OCI-LY7 (cell line): Measurements from ENCODE around the gene AREL1. TPM values are rescaled to one million over a fixed set of nuclear protein-coding genes. Genes with fewer than 3 reads are reported as not detected.

Source experiments
- BruUV-seq: library from RNA; stranded (reverse); fragments of 400-500 nt; replicated peaks from 2 replicates; lab custom pipeline; 2021; lab: Mats Ljungman, UMichigan
- CTCF ChIA-PET: fragments of 300-600 bp; sonication (Branson Sonifier 250); formaldehyde crosslinking; loops from one replicate; lab custom pipeline; 2022; ENCODE audit warnings: antibody characterized with exemption; ENCODE audit not compliant: unreplicated experiment; lab: Charles Lee
- POLR2A ChIA-PET: fragments of 300-600 bp; sonication (Branson Sonifier 250); formaldehyde crosslinking; loops from one replicate; lab custom pipeline; 2022; ENCODE audit warnings: antibody characterized with exemption; lab: Charles Lee
- DNase-seq: peaks from one replicate; pipeline ENCODE4 v3.0.0-alpha.2; 2015; ENCODE audit warnings: low spot score
- H2AFZ ChIP-seq: fragments of 200-600 bp; sonication (generic), shearing (Covaris generic); 2 replicates; pipeline ENCODE4 v1.6.1; 2014; ENCODE audit warnings: mild to moderate bottlenecking, antibody characterized with exemption, low read length, moderate library complexity
- H3K27ac ChIP-seq: fragments of 200-600 bp; sonication (generic); 2 replicates; pipeline ENCODE4 v1.5.1; 2014; ENCODE audit warnings: mixed run types, low read depth, mild to moderate bottlenecking, moderate library complexity, low read length, inconsistent platforms; ENCODE audit not compliant: poor library complexity, severe bottlenecking
- H3K36me3 ChIP-seq: fragments of 200-600 bp; sonication (generic); 2 replicates; pipeline ENCODE4 v1.6.1; 2014; ENCODE audit warnings: mild to moderate bottlenecking, antibody characterized with exemption, low read length, moderate library complexity, mixed read lengths; ENCODE audit not compliant: insufficient read depth
- H3K4me1 ChIP-seq: fragments of 200-600 bp; sonication (generic); 2 replicates; pipeline ENCODE4 v1.5.1; 2014; ENCODE audit warnings: mild to moderate bottlenecking, low read length; ENCODE audit not compliant: insufficient read depth, poor library complexity, severe bottlenecking
- H3K4me2 ChIP-seq: fragments of 200-600 bp; sonication (generic); 2 replicates; pipeline ENCODE4 v1.6.1; 2014; ENCODE audit warnings: mild to moderate bottlenecking, low read length
- H3K4me3 ChIP-seq: fragments of 200-600 bp; sonication (generic); 2 replicates; pipeline ENCODE4 v1.5.1; 2014; ENCODE audit warnings: mild to moderate bottlenecking, low read depth, low read length; ENCODE audit not compliant: poor library complexity, severe bottlenecking
- H3K79me2 ChIP-seq: fragments of 200-600 bp; sonication (generic); 2 replicates; pipeline ENCODE4 v1.6.1; 2016; ENCODE audit warnings: low read depth, mild to moderate bottlenecking, low read length, moderate library complexity, mixed read lengths; ENCODE audit not compliant: insufficient read depth
- H3K9me2 ChIP-seq: fragments of 200-600 bp; sonication (generic); 2 replicates; pipeline ENCODE4 v1.6.1; 2016; ENCODE audit warnings: mild to moderate bottlenecking, low read length, mixed read lengths; ENCODE audit not compliant: insufficient read depth
- H3K9me3 ChIP-seq: fragments of 200-600 bp; sonication (generic); 2 replicates; pipeline ENCODE4 v1.6.1; 2014; ENCODE audit warnings: mild to moderate bottlenecking, mixed run types, low read length, mixed read lengths
- H4K20me1 ChIP-seq: fragments of 200-600 bp; sonication (generic); 2 replicates; pipeline ENCODE4 v1.6.1; 2014; ENCODE audit warnings: mild to moderate bottlenecking, antibody characterized with exemption, low read length, moderate library complexity, mixed read lengths; ENCODE audit not compliant: insufficient read depth
- EZH2phosphoT487 ChIP-seq: fragments of 200-600 bp; sonication (generic); IDR thresholded peaks from 2 replicates; pipeline ENCODE4 v1.6.1; 2018; ENCODE audit warnings: low read depth, borderline replicate concordance, mild to moderate bottlenecking, mixed run types, antibody characterized with exemption, low read length, moderate library complexity, mixed read lengths
- intact Hi-C: fragments of 100-400 bp; cut with micrococcal nuclease; formaldehyde crosslinking; loops from one replicate; pipeline ENCODE4 v1.10.0; 2022; ENCODE audit not compliant: unreplicated experiment
- total RNA-seq, 2 experiments: library from RNA; depleted of rRNA in 1 of 2; stranded (reverse); fragments of >200 nt in 1 of 2; shearing (Covaris generic) in 1 of 2; gene quantifications; 2 replicates each; pipeline ENCODE4 v1.2.3, GENCODE V29; 2014 to 2022
- TF ChIP-seq, protein P1 (sequence below): fragments of 200-600 bp; sonication (generic); conservative IDR thresholded peaks from 2 replicates; pipeline ENCODE4 v1.5.1; 2014; ENCODE audit warnings: mild to moderate bottlenecking, antibody characterized with exemption, low read length, moderate library complexity, mixed read lengths

The AREL1 gene
- total RNA-seq, 2 experiments from 2014 or later: 30.5 to 37.8 TPM

DNA sequence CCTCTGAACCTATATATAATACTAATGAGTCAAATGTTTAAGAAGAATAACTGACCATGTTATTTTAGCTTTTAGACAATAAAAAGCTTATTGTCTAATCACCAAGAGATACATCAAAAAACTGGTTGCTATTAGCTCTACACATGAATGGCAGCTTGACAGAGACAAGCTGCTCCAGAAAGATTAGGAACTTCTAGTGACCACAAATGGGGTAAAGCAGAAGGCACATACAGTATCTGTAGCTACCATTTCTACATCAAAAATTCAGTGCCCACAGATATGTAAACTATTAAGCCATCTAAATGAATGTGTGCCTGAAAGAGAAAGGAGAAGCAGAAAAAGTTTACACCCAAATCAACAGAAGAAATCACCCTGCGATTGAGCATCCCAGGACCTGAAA lies 2.4 kb downstream of the AREL1 start:
- peaks cover 82% of the 10 kb centered on the region for H3K79me2 ChIP-seq
- no TSS peak for BruUV-seq
- no peak overlapping the region for H3K4me2 ChIP-seq
- no peak for DNase-seq
- H3K9me2 ChIP-seq: no peaks in the 10 kb centered on the region
- H4K20me1 ChIP-seq: peaks cover 6% of the 10 kb centered on the region; the same call in 1 of the 2 replicates
- H3K36me3 ChIP-seq: peaks cover 7% of the 10 kb centered on the region
- H3K9me3 ChIP-seq: no peaks in the 10 kb centered on the region
- H2AFZ ChIP-seq: no peak overlapping the region
- ChIA-PET POLR2A (interaction anchor here (0.5 to 1.4 kb wide), 7 partner anchors 10 to 158 kb away, joined by 3 to 5 read pairs (median 3); no protein-coding TSS in a partner anchor), CTCF (no interaction called here)
- no peak overlapping the region for H3K27ac ChIP-seq
- intact Hi-C loops: no loop called here
- TF ChIP-seq, protein P1, sequence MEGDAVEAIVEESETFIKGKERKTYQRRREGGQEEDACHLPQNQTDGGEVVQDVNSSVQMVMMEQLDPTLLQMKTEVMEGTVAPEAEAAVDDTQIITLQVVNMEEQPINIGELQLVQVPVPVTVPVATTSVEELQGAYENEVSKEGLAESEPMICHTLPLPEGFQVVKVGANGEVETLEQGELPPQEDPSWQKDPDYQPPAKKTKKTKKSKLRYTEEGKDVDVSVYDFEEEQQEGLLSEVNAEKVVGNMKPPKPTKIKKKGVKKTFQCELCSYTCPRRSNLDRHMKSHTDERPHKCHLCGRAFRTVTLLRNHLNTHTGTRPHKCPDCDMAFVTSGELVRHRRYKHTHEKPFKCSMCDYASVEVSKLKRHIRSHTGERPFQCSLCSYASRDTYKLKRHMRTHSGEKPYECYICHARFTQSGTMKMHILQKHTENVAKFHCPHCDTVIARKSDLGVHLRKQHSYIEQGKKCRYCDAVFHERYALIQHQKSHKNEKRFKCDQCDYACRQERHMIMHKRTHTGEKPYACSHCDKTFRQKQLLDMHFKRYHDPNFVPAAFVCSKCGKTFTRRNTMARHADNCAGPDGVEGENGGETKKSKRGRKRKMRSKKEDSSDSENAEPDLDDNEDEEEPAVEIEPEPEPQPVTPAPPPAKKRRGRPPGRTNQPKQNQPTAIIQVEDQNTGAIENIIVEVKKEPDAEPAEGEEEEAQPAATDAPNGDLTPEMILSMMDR: no peak
- TF ChIP-seq EZH2phosphoT487: no peak
- peaks cover 18% of the 10 kb centered on the region for H3K4me1 ChIP-seq
- H3K4me3 ChIP-seq: no peak overlapping the region

DNA sequence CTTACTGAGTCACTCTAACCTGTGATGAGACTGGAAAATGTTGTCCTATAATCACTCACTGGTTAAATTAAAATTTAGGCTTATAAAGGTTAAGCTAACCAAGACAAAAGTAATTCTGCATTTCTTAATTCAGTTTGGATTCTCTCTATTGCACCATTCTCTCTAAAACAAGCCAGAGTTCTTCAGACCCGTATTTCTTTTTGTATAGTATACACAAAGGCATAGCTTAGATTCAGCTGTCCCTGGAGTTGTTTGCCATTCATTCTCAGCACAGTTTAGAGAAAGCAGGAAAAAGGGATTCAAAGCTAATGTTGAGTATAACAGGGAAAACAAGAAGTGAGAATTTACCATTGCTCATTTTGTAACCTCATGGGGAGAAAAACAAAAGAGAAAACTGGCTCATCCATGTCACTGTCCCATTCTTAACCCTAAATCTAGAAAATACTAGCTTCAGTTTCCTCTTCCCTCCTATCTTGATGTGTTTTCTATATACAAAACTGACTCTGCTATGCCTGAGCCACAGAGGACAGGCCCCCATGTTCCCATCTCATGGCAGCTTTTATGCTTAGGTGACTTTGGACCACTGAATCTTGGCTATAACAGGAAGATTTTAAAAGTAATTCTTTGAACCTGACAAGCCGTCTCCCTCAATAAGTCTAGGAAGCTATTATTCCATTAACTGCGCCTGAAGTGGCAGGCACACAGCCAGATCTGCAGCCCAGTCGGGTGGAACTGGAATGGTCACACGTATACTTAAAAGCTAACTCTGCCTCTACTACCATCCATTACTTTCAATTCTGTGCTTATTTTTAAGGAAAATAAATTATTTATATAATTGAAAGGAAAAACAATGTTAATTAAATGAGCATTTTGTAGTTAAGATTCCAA lies 7.0 kb downstream of the AREL1 start:
- no peak for DNase-seq
- Histone ChIP-seq H3K79me2 (peaks cover 64% of the 10 kb centered on the region), H3K4me3 (no peak overlapping the region), H3K4me1 (no peaks in the 10 kb centered on the region), H4K20me1 (peaks cover 3% of the 10 kb centered on the region; the same call in 1 of the 2 replicates), H3K9me3 (peaks cover 20% of the 10 kb centered on the region), H3K27ac (no peak overlapping the region), H3K4me2 (no peak overlapping the region), H2AFZ (no peak overlapping the region), H3K36me3 (peaks cover 26% of the 10 kb centered on the region), H3K9me2 (no peaks in the 10 kb centered on the region)
- BruUV-seq: no TSS peak
- TF ChIP-seq, protein P1: no peak
- no peak for TF ChIP-seq EZH2phosphoT487
- CTCF ChIA-PET: no interaction called here
- POLR2A ChIA-PET: interaction anchor here (0.6 to 2.1 kb wide), 3 partner anchors 20 to 133 kb away, joined by 4 to 5 read pairs (median 5); no protein-coding TSS in a partner anchor
- intact Hi-C loops: no loop called here

DNA sequence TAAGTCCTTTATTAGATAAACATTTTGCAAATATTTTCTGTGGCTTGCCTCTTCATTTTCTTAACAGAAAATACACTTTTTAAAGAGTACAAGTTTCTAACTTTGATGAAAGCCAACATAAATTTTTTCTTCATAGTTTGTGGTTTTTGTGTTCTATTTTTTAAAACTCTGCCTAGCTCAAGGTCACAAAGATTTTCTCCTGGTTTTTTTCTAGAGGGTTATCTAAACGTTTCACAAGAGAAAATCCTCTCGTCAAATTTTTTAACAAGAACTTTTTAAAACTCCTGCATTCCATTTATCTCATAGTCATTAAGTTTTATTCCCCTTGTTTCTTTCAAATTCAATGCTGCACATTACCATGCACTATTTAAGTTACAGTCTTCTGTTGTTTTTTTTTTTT lies 8.2 kb downstream of the AREL1 start:
- peaks cover 20% of the 10 kb centered on the region for H3K9me3 ChIP-seq
- H3K4me1 ChIP-seq: no peaks in the 10 kb centered on the region
- BruUV-seq: no TSS peak
- TF ChIP-seq, protein P1: no peak
- TF ChIP-seq EZH2phosphoT487: no peak
- no peak for DNase-seq
- H3K9me2 ChIP-seq: no peaks in the 10 kb centered on the region
- ChIA-PET CTCF (no interaction called here), POLR2A (no interaction called here)
- no peak overlapping the region for H3K27ac ChIP-seq
- peaks cover 52% of the 10 kb centered on the region for H3K79me2 ChIP-seq
- H4K20me1 ChIP-seq: no peaks in the 10 kb centered on the region; the same call in 1 of the 2 replicates
- H3K4me2 ChIP-seq: no peak overlapping the region
- no peak overlapping the region for H2AFZ ChIP-seq
- intact Hi-C loops: no loop called here
- H3K36me3 ChIP-seq: peaks cover 38% of the 10 kb centered on the region
- H3K4me3 ChIP-seq: no peak overlapping the region
